ENCODE measurements around the gene ZNRF3.

ZNRF3 gene

DNA sequence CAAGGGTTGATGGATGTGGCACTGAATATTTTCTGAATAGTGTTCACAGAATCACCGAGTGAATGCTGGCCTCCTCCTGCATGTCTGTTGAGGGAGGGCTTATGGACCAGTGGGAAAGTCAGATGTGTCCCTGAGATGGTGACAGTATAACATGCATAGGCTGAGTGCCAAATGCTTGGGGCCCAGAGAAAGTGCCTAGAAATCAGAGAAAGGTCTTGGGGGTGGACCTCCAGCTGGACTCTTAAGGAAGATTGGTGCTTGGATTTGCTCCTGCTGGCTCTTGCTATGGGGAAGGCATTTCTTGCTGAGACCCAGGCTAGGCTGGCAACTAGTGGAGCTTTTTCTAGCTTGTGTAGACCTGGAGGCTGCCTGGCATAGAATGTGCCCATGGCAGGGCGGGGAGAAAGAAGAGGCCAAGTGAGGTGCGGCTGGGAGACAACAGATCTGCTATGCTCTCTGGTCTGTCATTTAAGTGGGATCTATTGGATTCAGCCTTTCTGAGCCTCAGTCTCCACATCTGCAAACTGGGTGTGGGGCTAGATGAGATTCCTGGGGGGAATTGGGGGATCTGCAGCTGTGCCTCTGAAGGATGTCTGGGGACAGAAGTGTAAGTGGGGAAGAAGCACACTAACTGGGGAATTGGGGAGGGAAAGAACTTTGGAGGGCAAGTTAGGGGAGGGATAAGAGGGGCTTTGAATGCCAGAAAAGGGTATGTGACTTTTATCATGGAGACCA lies 27.4 kb downstream of the ZNRF3 start:
- ChIA-PET POLR2A (no interaction called here), CTCF (interaction anchor here (1.8 kb wide), 1 partner anchor 335 kb away, joined by 6 read pairs; no protein-coding TSS in a partner anchor)

DNA sequence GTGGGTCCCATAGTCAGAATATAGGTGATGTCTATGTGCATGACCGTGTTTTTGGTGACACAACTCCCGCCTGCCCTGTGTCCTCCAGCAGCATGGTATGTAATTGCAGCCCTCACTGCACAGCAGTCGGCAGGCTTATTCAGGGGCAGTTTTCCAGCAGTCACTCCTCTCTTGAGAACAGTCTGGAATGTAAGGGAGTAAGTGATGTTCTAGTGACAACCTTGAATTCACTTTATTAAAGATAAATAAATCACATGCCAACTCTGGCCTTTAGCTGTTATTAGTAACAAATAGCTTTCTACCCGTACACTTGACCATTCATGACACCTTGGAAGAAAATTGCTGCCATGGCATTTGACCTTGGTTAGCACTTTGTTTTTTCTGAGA lies 27.9 kb downstream of the ZNRF3 start:
- CTCF ChIA-PET: interaction anchor here (1.8 kb wide), 1 partner anchor 334 kb away, joined by 6 read pairs; no protein-coding TSS in a partner anchor
- TF ChIP-seq, protein P1, sequence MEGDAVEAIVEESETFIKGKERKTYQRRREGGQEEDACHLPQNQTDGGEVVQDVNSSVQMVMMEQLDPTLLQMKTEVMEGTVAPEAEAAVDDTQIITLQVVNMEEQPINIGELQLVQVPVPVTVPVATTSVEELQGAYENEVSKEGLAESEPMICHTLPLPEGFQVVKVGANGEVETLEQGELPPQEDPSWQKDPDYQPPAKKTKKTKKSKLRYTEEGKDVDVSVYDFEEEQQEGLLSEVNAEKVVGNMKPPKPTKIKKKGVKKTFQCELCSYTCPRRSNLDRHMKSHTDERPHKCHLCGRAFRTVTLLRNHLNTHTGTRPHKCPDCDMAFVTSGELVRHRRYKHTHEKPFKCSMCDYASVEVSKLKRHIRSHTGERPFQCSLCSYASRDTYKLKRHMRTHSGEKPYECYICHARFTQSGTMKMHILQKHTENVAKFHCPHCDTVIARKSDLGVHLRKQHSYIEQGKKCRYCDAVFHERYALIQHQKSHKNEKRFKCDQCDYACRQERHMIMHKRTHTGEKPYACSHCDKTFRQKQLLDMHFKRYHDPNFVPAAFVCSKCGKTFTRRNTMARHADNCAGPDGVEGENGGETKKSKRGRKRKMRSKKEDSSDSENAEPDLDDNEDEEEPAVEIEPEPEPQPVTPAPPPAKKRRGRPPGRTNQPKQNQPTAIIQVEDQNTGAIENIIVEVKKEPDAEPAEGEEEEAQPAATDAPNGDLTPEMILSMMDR (IDR thresholded peaks at IDR 0.05; ENCODE audit: insufficient read depth, low read length, missing control alignments): no peak
- no peak overlapping the region for H3K4me3 ChIP-seq (ENCODE audit: low read depth, low read length)
- POLR2A ChIA-PET: no interaction called here
- no peak for DNase-seq (ENCODE audit: low read depth, low spot score)

More for the DNA sequence above, 27.4 kb downstream of the ZNRF3 start:
- TF ChIP-seq, protein P1 (IDR thresholded peaks at IDR 0.05; ENCODE audit: insufficient read depth, low read length, missing control alignments): no peak
- H3K4me3 ChIP-seq (ENCODE audit: low read depth, low read length): no peak overlapping the region
- DNase-seq (ENCODE audit: low read depth, low spot score): no peak

DNA sequence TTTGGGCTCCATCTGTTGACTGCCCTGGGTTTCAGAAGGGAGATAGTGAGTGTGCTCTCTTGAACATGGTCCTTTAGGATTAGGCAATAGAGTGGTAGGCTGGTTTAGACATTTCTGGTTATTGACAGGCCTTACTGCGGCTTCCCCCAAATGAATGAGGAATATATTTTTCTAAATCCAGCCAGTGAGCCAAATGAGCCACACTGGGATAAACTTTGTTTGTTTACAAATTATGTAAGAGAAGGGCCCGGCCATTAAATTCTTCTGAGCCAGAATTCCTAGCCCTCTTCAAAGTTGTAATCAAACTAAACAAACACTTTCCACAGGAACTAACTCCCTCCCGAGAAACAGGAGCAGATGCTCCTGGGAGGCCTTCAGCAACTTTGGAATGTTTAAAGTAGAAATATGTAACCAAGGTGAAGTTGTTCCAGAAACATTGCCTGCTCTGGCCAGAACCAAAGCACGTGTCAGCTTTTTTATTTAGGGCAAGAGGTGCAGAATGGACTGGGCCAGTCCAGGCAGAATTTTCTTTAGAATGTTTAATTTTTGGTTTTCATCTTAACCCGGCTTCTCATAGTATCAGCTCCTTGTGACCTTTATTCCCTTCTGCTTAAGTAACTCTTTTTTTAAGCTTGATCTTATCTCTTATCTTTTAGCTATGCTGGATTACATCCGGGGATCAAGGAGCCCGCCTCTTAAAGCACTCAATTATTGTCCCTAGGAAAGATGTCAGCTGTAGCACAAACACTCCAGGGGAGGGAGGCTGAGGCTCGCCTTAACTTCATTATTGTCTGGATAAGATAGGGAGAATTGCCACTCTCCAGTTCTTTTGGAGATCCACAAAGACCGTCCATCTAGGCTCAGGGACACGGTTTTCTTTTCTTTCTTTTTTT lies 28.7 kb downstream of the ZNRF3 start:
- H3K4me3 ChIP-seq (ENCODE audit: low read depth, low read length): no peak overlapping the region
- ChIA-PET CTCF (interaction anchor here (0.7 to 1.8 kb wide), 2 partner anchors 134 to 334 kb away, joined by 3 to 6 read pairs; no protein-coding TSS in a partner anchor), POLR2A (interaction anchor here (0.6 kb wide), 1 partner anchor 114 kb away, joined by 4 read pairs; no protein-coding TSS in a partner anchor)
- TF ChIP-seq, protein P1 (IDR thresholded peaks at IDR 0.05; ENCODE audit: insufficient read depth, low read length, missing control alignments): no peak
- DNase-seq (ENCODE audit: low read depth, low spot score): no peak

DNA sequence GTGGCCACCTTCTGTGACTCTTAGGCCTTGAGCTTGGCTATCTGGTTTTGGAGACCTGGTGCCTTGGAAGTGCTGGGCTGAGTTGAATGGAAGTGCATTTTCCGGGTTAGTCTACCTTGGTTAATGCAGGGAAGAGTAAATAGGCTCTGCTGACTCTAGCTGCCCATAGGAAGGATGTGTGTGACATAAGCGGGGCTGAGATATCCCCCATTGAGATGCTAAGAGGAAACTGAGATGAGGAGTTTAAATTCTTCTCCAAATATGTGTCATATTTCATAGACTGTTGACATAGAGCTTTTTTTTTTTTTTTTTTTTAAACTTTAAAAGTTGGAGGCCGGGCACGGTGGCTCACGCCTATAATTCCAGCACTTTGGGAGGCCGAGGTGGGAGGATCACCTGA lies 30.8 kb downstream of the ZNRF3 start:
- ChIA-PET CTCF (no interaction called here), POLR2A (interaction anchor here (0.6 kb wide), 1 partner anchor 103 kb away, joined by 4 read pairs; no protein-coding TSS in a partner anchor)
- no peak for DNase-seq (ENCODE audit: low read depth, low spot score)
- H3K4me3 ChIP-seq (ENCODE audit: low read depth, low read length): no peak overlapping the region
- TF ChIP-seq, protein P1 (IDR thresholded peaks at IDR 0.05; ENCODE audit: insufficient read depth, low read length, missing control alignments): no peak

DNA sequence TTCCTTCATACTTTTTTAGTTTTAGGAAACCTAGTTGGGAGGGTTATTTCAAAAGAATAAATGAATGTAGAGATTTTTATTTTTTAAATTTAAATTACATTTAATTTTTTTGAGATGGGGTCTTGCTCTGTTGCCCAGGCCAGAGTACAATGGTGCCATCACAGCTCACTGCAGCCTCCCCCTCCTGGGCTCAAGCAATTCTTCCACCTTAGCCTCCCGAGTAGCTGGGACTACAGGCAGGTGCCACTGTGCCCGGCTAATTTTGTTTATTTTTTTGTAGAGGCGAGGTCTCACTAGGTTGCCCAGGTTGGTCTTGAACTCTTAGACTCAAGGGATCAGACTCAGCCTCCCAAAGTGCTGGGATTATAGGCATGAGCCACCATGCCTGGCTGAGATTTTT lies 32.6 kb downstream of the ZNRF3 start:
- H3K4me3 ChIP-seq (ENCODE audit: low read depth, low read length): no peak overlapping the region
- no peak for DNase-seq (ENCODE audit: low read depth, low spot score)
- TF ChIP-seq, protein P1 (IDR thresholded peaks at IDR 0.05; ENCODE audit: insufficient read depth, low read length, missing control alignments): no peak
- CTCF ChIA-PET: no interaction called here
- POLR2A ChIA-PET: no interaction called here
